Panc1 (cell line): ENCODE data around the gene MRPS18A. TPM values are rescaled to one million over a fixed set of nuclear protein-coding genes. Genes with fewer than 3 reads are reported as not detected.

ENCODE experiments used
- ATAC-seq: fragments of 200-7000 bp; cut with Tn5 transposase; 2 replicates; pipeline ENCODE4 v1.9.1; 2020; ENCODE audit warnings: mild to moderate bottlenecking, moderate library complexity
- BruUV-seq: library from RNA; stranded (reverse); fragments of 400-500 nt; replicated peaks from 2 replicates; lab custom pipeline; 2021; lab: Mats Ljungman, UMichigan
- CTCF ChIA-PET: fragments of 300-600 bp; sonication (Branson Sonifier 250); formaldehyde crosslinking; loops from one replicate; lab custom pipeline; 2022; ENCODE audit warnings: antibody characterized with exemption; lab: Charles Lee
- POLR2A ChIA-PET: fragments of 300-600 bp; sonication (Branson Sonifier 250); formaldehyde crosslinking; loops from one replicate; lab custom pipeline; 2022; ENCODE audit warnings: antibody characterized with exemption; lab: Charles Lee
- DNase-seq: peaks from one replicate; pipeline ENCODE4 v3.0.0-alpha.2; 2010; ENCODE audit warnings: low read depth, low spot score
- H3K27ac ChIP-seq: 2 replicates; pipeline ENCODE4 v1.5.1; 2011; ENCODE audit warnings: mild to moderate bottlenecking, low read length, inconsistent platforms
- H3K27me3 ChIP-seq: fragments of 200-500 bp; sonication (Bioruptor generic); 2 replicates; pipeline ENCODE4 v1.6.0; 2014; ENCODE audit warnings: low read length, inconsistent platforms; ENCODE audit not compliant: control insufficient read depth, insufficient read depth
- H3K36me3 ChIP-seq: fragments of 200-500 bp; sonication (Bioruptor generic); 2 replicates; pipeline ENCODE4 v1.5.1; 2014; ENCODE audit warnings: inconsistent platforms, mild to moderate bottlenecking, low read length, moderate library complexity; ENCODE audit not compliant: control insufficient read depth, insufficient read depth
- H3K4me1 ChIP-seq: 2 replicates; pipeline ENCODE4 v1.5.1; 2011; ENCODE audit warnings: inconsistent platforms, mild to moderate bottlenecking, low read length, moderate library complexity; ENCODE audit not compliant: control insufficient read depth, insufficient read depth
- H3K4me3 ChIP-seq, 2 experiments: 2 replicates each; pipeline ENCODE4 v1.5.1; 2011 to 2012; ENCODE audit warnings: low read depth in 2 of 2, low read length in 2 of 2, mild to moderate bottlenecking in 2 of 2, inconsistent platforms in 1 of 2, moderate library complexity in 1 of 2
- H3K9me3 ChIP-seq: fragments of 200-500 bp; sonication (Bioruptor generic); 2 replicates; pipeline ENCODE4 v1.5.1; 2014; ENCODE audit warnings: low read depth, mild to moderate bottlenecking, inconsistent platforms, low read length, moderate library complexity; ENCODE audit not compliant: control insufficient read depth, insufficient read depth
- POLR2AphosphoS5 ChIP-seq: IDR thresholded peaks from 2 replicates; pipeline ENCODE4 v1.6.1; 2012; ENCODE audit warnings: mild to moderate bottlenecking, low read depth, low read length, moderate library complexity
- SIN3A ChIP-seq: IDR thresholded peaks from 2 replicates; pipeline ENCODE4 v1.6.1; 2012; ENCODE audit warnings: low read depth, mild to moderate bottlenecking, low read length, moderate library complexity, borderline replicate concordance; ENCODE audit not compliant: insufficient read depth
- TCF7L2 ChIP-seq: IDR thresholded peaks from 2 replicates; pipeline ENCODE4 v1.6.1; 2011; ENCODE audit warnings: mild to moderate bottlenecking, low read depth, low read length, inconsistent platforms
- in situ Hi-C: cut with HindIII; loops from 2 replicates; pipeline ENCODE4 v1.10.0; 2016; ENCODE audit warnings: low sequenced_read_pairs, low pct_unique_long_range_greater_than_20kb
- intact Hi-C: fragments of 100-400 bp; cut with micrococcal nuclease; formaldehyde crosslinking; loops from one replicate; pipeline ENCODE4 v1.10.0; 2022; ENCODE audit not compliant: unreplicated experiment
- total RNA-seq: library from RNA; stranded (reverse); gene quantifications from one replicate; pipeline ENCODE4 v1.2.1, GENCODE V29; 2021; ENCODE audit not compliant: unreplicated experiment
- TF ChIP-seq, protein P1 (sequence below): fragments of 450-650 bp; IDR thresholded peaks from 2 replicates; pipeline ENCODE4 v1.5.1; 2017; ENCODE audit warnings: mild to moderate bottlenecking
- TF ChIP-seq, protein P2 (sequence below), 2 experiments: IDR thresholded peaks; 2 replicates each; pipeline ENCODE4 v1.6.1; 2011 to 2012; ENCODE audit warnings: low read depth in 2 of 2, control low read depth in 1 of 2, low read length in 1 of 2, mild to moderate bottlenecking in 1 of 2, moderate library complexity in 1 of 2; ENCODE audit not compliant: insufficient read depth in 1 of 2

The MRPS18A gene
- total RNA-seq, 1 experiment from 2014 or later = 45.8 TPM

DNA sequence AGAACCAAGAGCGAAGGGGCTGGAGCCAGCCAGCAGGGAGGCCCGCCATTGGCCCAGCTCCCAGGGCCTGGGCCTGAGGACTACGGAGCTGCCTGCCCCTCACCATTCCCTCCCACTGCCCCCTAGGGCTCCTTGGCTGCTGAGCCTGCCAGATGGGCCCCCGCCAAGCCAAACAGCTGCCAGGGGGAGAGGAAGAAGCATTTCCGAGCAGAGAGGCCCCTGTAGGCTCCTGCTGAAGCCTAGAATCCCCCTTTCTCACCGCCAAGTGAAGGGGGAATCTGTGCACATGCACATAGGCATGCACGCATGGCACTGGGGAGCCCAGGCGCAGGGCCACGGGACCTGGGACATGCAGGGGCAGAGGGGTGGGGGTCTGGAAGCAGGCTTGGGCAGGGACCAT, 28.5 kb upstream of the MRPS18A start:
- POLR2A ChIA-PET = no interaction called here
- no peaks in the 10 kb centered on the region for H3K9me3 ChIP-seq
- H3K27ac ChIP-seq = no peak overlapping the region
- TF ChIP-seq POLR2AphosphoS5 (no peak), TCF7L2 (no peak), SIN3A (no peak)
- TF ChIP-seq, protein P1, sequence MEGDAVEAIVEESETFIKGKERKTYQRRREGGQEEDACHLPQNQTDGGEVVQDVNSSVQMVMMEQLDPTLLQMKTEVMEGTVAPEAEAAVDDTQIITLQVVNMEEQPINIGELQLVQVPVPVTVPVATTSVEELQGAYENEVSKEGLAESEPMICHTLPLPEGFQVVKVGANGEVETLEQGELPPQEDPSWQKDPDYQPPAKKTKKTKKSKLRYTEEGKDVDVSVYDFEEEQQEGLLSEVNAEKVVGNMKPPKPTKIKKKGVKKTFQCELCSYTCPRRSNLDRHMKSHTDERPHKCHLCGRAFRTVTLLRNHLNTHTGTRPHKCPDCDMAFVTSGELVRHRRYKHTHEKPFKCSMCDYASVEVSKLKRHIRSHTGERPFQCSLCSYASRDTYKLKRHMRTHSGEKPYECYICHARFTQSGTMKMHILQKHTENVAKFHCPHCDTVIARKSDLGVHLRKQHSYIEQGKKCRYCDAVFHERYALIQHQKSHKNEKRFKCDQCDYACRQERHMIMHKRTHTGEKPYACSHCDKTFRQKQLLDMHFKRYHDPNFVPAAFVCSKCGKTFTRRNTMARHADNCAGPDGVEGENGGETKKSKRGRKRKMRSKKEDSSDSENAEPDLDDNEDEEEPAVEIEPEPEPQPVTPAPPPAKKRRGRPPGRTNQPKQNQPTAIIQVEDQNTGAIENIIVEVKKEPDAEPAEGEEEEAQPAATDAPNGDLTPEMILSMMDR = no peak
- TF ChIP-seq, protein P2, sequence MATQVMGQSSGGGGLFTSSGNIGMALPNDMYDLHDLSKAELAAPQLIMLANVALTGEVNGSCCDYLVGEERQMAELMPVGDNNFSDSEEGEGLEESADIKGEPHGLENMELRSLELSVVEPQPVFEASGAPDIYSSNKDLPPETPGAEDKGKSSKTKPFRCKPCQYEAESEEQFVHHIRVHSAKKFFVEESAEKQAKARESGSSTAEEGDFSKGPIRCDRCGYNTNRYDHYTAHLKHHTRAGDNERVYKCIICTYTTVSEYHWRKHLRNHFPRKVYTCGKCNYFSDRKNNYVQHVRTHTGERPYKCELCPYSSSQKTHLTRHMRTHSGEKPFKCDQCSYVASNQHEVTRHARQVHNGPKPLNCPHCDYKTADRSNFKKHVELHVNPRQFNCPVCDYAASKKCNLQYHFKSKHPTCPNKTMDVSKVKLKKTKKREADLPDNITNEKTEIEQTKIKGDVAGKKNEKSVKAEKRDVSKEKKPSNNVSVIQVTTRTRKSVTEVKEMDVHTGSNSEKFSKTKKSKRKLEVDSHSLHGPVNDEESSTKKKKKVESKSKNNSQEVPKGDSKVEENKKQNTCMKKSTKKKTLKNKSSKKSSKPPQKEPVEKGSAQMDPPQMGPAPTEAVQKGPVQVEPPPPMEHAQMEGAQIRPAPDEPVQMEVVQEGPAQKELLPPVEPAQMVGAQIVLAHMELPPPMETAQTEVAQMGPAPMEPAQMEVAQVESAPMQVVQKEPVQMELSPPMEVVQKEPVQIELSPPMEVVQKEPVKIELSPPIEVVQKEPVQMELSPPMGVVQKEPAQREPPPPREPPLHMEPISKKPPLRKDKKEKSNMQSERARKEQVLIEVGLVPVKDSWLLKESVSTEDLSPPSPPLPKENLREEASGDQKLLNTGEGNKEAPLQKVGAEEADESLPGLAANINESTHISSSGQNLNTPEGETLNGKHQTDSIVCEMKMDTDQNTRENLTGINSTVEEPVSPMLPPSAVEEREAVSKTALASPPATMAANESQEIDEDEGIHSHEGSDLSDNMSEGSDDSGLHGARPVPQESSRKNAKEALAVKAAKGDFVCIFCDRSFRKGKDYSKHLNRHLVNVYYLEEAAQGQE (IDR thresholded peaks at IDR 0.05; ENCODE audit: insufficient read depth in 1 of 2, low read depth in 2 of 2, low read length in 1 of 2) = no peak
- in situ Hi-C loops (no loop called here), intact Hi-C loops (no loop called here)
- no peaks in the 10 kb centered on the region for H3K4me1 ChIP-seq
- CTCF ChIA-PET = no interaction called here
- no TSS peak for BruUV-seq
- no peaks in the 10 kb centered on the region for H3K36me3 ChIP-seq
- no peak for ATAC-seq
- no peaks in the 10 kb centered on the region for H3K27me3 ChIP-seq
- H3K4me3 ChIP-seq = no peak overlapping the region
- DNase-seq = no peak

DNA sequence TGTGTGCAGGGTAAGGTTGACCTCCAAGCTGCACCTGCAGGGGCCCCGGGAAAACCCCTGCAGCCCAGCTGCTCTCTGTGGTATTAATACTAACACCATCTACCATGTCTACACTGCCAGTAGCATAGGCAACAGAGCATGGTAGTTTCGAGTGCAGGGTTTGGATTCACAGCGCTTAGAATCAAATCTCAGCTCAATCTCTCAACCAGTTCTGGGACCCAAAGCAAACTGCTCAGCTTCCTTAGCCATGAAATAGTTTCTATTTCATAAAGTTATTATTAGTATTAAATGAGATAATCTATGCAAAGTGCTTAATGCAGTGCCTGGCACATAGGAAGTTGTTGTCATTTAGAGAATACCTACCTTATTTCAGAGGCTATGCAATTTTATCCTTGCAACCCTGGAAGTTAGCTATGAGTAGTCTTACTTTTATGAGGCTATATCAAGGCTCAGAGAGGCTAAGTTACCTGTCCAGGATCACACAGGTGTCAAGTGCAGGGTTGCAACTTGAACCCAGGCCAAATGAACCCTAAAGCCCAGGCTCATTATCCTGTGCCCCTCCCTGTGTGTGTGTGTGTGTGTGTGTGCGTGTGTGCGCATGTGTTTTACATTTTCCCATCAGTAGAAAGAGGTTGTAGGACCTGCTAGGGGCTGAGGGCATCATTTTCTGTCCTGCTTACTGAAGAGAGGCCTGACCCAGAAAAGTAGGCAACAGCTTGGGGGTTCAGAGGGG, 27.6 kb upstream of the MRPS18A start:
- no peaks in the 10 kb centered on the region for H3K4me1 ChIP-seq
- H3K4me3 ChIP-seq = no peak overlapping the region
- DNase-seq = no peak
- H3K27ac ChIP-seq = no peak overlapping the region
- no peaks in the 10 kb centered on the region for H3K27me3 ChIP-seq
- ATAC-seq = no peak
- ChIA-PET CTCF (no interaction called here), POLR2A (interaction anchor here (0.6 kb wide), 1 partner anchor 59 kb away, joined by 5 read pairs; no protein-coding TSS in a partner anchor)
- TF ChIP-seq, protein P2 (IDR thresholded peaks at IDR 0.05; ENCODE audit: insufficient read depth in 1 of 2, low read depth in 2 of 2, low read length in 1 of 2) = no peak
- no peak for TF ChIP-seq TCF7L2
- TF ChIP-seq, protein P1 = no peak
- TF ChIP-seq POLR2AphosphoS5 = no peak
- no peak for TF ChIP-seq SIN3A
- no TSS peak for BruUV-seq
- intact Hi-C loops = no loop called here
- H3K36me3 ChIP-seq = no peaks in the 10 kb centered on the region
- in situ Hi-C loops = no loop called here
- no peaks in the 10 kb centered on the region for H3K9me3 ChIP-seq
